ENCODE measurements around the gene CEP55. TPM values are rescaled to one million over a fixed set of nuclear protein-coding genes. Genes with fewer than 3 reads are reported as not detected.

The CEP55 gene
- total RNA-seq = 0.13 TPM
- long read RNA-seq = 0 reads

- peak; percentile 99 for DNase-seq (ENCODE audit: low spot score)
- intact Hi-C loops (cut with DNase I) = no loop called here
Observed at GRCh38 chr10:93496322-93497041, at the start of gene CEP55. Gene CEP55 (plus strand): TSS chr10:93496612. CDS start chr10:93500052, 3,440 bp downstream.

- intact Hi-C loops (cut with DNase I) = no loop called here
- DNase-seq (ENCODE audit: low spot score) = no peak
Observed at GRCh38 chr10:93447019-93447418, 49.4 kb upstream of the CEP55 start.

GRCh38 chr10:93447970-93448369, 48.4 kb upstream of the CEP55 start:
- intact Hi-C loops (cut with DNase I) = no loop called here
- no peak for DNase-seq (ENCODE audit: low spot score)

GRCh38 chr10:93451244-93451947, 45.0 kb upstream of the CEP55 start:
- DNase-seq (ENCODE audit: low spot score) = no peak
- intact Hi-C loops (cut with DNase I) = no loop called here

GRCh38 chr10:93452143-93452542, 44.3 kb upstream of the CEP55 start:
- no peak for DNase-seq (ENCODE audit: low spot score)
- intact Hi-C loops (cut with DNase I) = no loop called here

GRCh38 chr10:93454146-93454545, 42.3 kb upstream of the CEP55 start:
- DNase-seq (ENCODE audit: low spot score) = no peak
- intact Hi-C loops (cut with DNase I) = no loop called here

- intact Hi-C loops (cut with DNase I) = no loop called here
Observed at GRCh38 chr10:93454736-93455135, 41.7 kb upstream of the CEP55 start.

GRCh38 chr10:93456480-93456879, 39.9 kb upstream of the CEP55 start:
- intact Hi-C loops (cut with DNase I) = no loop called here

More at GRCh38 chr10:93454736-93455135, 41.7 kb upstream of the CEP55 start:
- DNase-seq (ENCODE audit: low spot score) = no peak

GRCh38 chr10:93457511-93457910, 38.9 kb upstream of the CEP55 start:
- DNase-seq (ENCODE audit: low spot score) = no peak
- intact Hi-C loops (cut with DNase I) = no loop called here

More at GRCh38 chr10:93456480-93456879, 39.9 kb upstream of the CEP55 start:
- DNase-seq (ENCODE audit: low spot score) = no peak

- intact Hi-C loops (cut with DNase I) = no loop called here
- peak; percentile 80 for DNase-seq (ENCODE audit: low spot score)
Observed at GRCh38 chr10:93458821-93459257, 37.6 kb upstream of the CEP55 start.

- DNase-seq (ENCODE audit: low spot score) = no peak
- intact Hi-C loops (cut with DNase I) = no loop called here
Observed at GRCh38 chr10:93459466-93459865, 36.9 kb upstream of the CEP55 start.

- no peak for DNase-seq (ENCODE audit: low spot score)
- intact Hi-C loops (cut with DNase I) = no loop called here
Observed at GRCh38 chr10:93461109-93461806, 35.2 kb upstream of the CEP55 start.

GRCh38 chr10:93461807-93462178, 34.6 kb upstream of the CEP55 start:
- intact Hi-C loops (cut with DNase I) = no loop called here
- no peak for DNase-seq (ENCODE audit: low spot score)

- no peak for DNase-seq (ENCODE audit: low spot score)
- intact Hi-C loops (cut with DNase I) = no loop called here
Observed at GRCh38 chr10:93462371-93462770, 34.0 kb upstream of the CEP55 start.

GRCh38 chr10:93462881-93463280, 33.5 kb upstream of the CEP55 start:
- DNase-seq (ENCODE audit: low spot score) = no peak
- intact Hi-C loops (cut with DNase I) = no loop called here

- no peak for DNase-seq (ENCODE audit: low spot score)
Observed at GRCh38 chr10:93463723-93464476, 32.5 kb upstream of the CEP55 start.

GRCh38 chr10:93464776-93465388, 31.5 kb upstream of the CEP55 start:
- intact Hi-C loops (cut with DNase I) = no loop called here
- no peak for DNase-seq (ENCODE audit: low spot score)

More at GRCh38 chr10:93463723-93464476, 32.5 kb upstream of the CEP55 start:
- intact Hi-C loops (cut with DNase I) = no loop called here

GRCh38 chr10:93465806-93466675, 30.4 kb upstream of the CEP55 start:
- intact Hi-C loops (cut with DNase I) = loop anchor here (1.0 kb wide), 2 partner anchors 29 to 49 kb away; no protein-coding TSS in a partner anchor

More at GRCh38 chr10:93465806-93466675, 30.4 kb upstream of the CEP55 start:
- peak; percentile 89 for DNase-seq (ENCODE audit: low spot score)

All from cardiac septum (tissue), 1 donor.